ENCODE results near the gene GABBR2. TPM values are rescaled to one million over a fixed set of nuclear protein-coding genes. Genes with fewer than 3 reads are reported as not detected.

GABBR2 gene
- total RNA-seq, 1 experiment from 2014 or later = 0.76 TPM

- H3K4me3 ChIP-seq = no peak overlapping the region
- no peaks in the 10 kb centered on the region for H3K36me3 ChIP-seq (ENCODE audit: low read depth)
- no peaks in the 10 kb centered on the region for H3F3A ChIP-seq (ENCODE audit: insufficient read depth, low read depth)
- no peaks in the 10 kb centered on the region for H3K79me2 ChIP-seq (ENCODE audit: low read depth)
- CTCF ChIA-PET = no interaction called here
- intact Hi-C loops (cut with micrococcal nuclease; ENCODE audit: unreplicated experiment) = no loop called here
- H3K9me3 ChIP-seq (ENCODE audit: insufficient read depth, low read depth) = no peaks in the 10 kb centered on the region
- DNase-seq = peak; percentile 42 to 52
- no peak overlapping the region for H3K27ac ChIP-seq
- POLR2A ChIA-PET (ENCODE audit: unreplicated experiment) = no interaction called here
- H2AFZ ChIP-seq = no peak overlapping the region
- no peak overlapping the region for H3K4me2 ChIP-seq
- TF ChIP-seq CTCF (conservative IDR thresholded peaks at IDR 0.05) (no peak), EZH2 (IDR thresholded peaks at IDR 0.05; ENCODE audit: low read depth) (no peak)
- H3K9me2 ChIP-seq (ENCODE audit: insufficient read depth) = no peaks in the 10 kb centered on the region
- no TSS peak for BruUV-seq (replicated peaks)
- no peaks in the 10 kb centered on the region for H4K20me1 ChIP-seq (ENCODE audit: insufficient read depth)
- no peaks in the 10 kb centered on the region for H3K27me3 ChIP-seq (ENCODE audit: insufficient read depth, low read depth)
- 0 out of 2 replicates have a peak, but pooled peaks cover 4% of the 10 kb centered on the region for H3K4me1 ChIP-seq (replicated peaks; ENCODE audit: insufficient read depth)
These were observed 419.9 kb downstream of the GABBR2 start for GRCh38 chr9:98288881-98289280.

DNA sequence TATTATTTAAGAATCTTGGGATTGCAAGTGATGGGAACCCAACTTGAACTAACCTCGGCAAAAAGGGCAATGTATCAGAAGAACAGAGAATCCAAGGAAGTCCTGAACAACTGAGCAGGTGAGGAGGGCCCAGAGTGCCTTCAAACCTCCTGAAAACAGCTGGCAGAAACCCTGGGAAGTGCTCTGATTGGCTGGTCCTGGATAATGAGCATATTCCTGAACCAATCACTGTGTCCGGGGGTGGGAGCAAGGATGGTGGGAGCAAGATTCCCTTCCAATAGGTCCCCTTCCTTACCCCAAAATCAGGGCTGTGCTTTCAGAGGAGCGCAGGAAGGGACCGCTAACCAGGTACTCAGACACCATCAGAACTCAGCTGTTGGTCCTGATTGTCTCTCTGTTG, 421.4 kb downstream of the GABBR2 start:
- intact Hi-C loops (cut with micrococcal nuclease; ENCODE audit: unreplicated experiment) = no loop called here
- Histone ChIP-seq H3K9me3 (ENCODE audit: insufficient read depth, low read depth) (no peaks in the 10 kb centered on the region), H3K4me3 (no peak overlapping the region), H3K27ac (no peak overlapping the region), H2AFZ (no peak overlapping the region), H3K27me3 (ENCODE audit: insufficient read depth, low read depth) (no peaks in the 10 kb centered on the region), H3K4me1 (replicated peaks; ENCODE audit: insufficient read depth) (peaks cover 17% of the 10 kb centered on the region; the same call in 1 of the 2 replicates), H4K20me1 (ENCODE audit: insufficient read depth) (no peaks in the 10 kb centered on the region), H3K79me2 (ENCODE audit: low read depth) (no peaks in the 10 kb centered on the region), H3F3A (ENCODE audit: insufficient read depth, low read depth) (peaks cover 6% of the 10 kb centered on the region; the same call in 1 of the 2 replicates), H3K36me3 (ENCODE audit: low read depth) (no peaks in the 10 kb centered on the region), H3K9me2 (ENCODE audit: insufficient read depth) (no peaks in the 10 kb centered on the region), H3K4me2 (no peak overlapping the region)
- no TSS peak for BruUV-seq (replicated peaks)
- TF ChIP-seq CTCF (conservative IDR thresholded peaks at IDR 0.05) = no peak
- TF ChIP-seq EZH2 (IDR thresholded peaks at IDR 0.05; ENCODE audit: low read depth) = no peak
- ChIA-PET CTCF (no interaction called here), POLR2A (ENCODE audit: unreplicated experiment) (no interaction called here)
- DNase-seq = peak in 1 of 2 experiments; percentile 8

DNA sequence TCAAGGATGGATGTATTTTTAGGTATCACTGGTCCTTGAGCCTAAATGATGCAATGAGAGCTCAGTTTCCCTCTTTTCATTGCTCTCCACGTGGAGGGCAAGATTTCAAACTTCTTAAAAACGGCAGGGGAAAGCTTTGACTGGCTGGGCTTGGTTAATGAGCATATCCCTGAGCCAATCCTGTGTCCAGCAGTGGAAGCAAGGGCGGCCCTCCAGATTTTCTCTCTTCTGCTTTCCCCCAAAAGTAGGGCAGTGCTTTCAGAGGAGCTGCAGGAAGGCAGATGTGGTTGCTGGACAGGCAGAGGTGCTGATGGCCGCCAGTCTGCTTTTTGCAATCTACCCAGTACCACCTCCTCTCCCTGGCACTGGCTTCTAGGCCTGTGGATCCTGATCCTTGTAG, 423.3 kb downstream of the GABBR2 start:
- H3K79me2 ChIP-seq (ENCODE audit: low read depth) = no peaks in the 10 kb centered on the region
- H2AFZ ChIP-seq = no peak overlapping the region
- BruUV-seq (replicated peaks) = no TSS peak
- H3K36me3 ChIP-seq (ENCODE audit: low read depth) = no peaks in the 10 kb centered on the region
- no peak overlapping the region for H3K27ac ChIP-seq
- H3K27me3 ChIP-seq (ENCODE audit: insufficient read depth, low read depth) = no peaks in the 10 kb centered on the region
- H4K20me1 ChIP-seq (ENCODE audit: insufficient read depth) = no peaks in the 10 kb centered on the region
- peaks cover 17% of the 10 kb centered on the region; the same call in 1 of the 2 replicates for H3K4me1 ChIP-seq (replicated peaks; ENCODE audit: insufficient read depth)
- peaks cover 6% of the 10 kb centered on the region; the same call in 1 of the 2 replicates for H3F3A ChIP-seq (ENCODE audit: insufficient read depth, low read depth)
- no peak overlapping the region for H3K4me2 ChIP-seq
- ChIA-PET CTCF (interaction anchor here (0.6 kb wide), 1 partner anchor 490 kb away, joined by 3 read pairs; no protein-coding TSS in a partner anchor), POLR2A (ENCODE audit: unreplicated experiment) (no interaction called here)
- H3K9me3 ChIP-seq (ENCODE audit: insufficient read depth, low read depth) = no peaks in the 10 kb centered on the region
- DNase-seq = no peak
- no peak overlapping the region for H3K4me3 ChIP-seq
- TF ChIP-seq CTCF (conservative IDR thresholded peaks at IDR 0.05) (no peak), EZH2 (IDR thresholded peaks at IDR 0.05; ENCODE audit: low read depth) (no peak)
- no peaks in the 10 kb centered on the region for H3K9me2 ChIP-seq (ENCODE audit: insufficient read depth)
- intact Hi-C loops (cut with micrococcal nuclease; ENCODE audit: unreplicated experiment) = no loop called here
